Measurements from ENCODE around the gene XPO5. TPM values are rescaled to one million over a fixed set of nuclear protein-coding genes. Genes with fewer than 3 reads are reported as not detected.
"Not testable (repeated sequence)": the region's sequence is repeated elsewhere in the genome, so short reads cannot be mapped to it uniquely, and the experiment has no call there.

XPO5 gene
- total RNA-seq, 1 donor from 2014 or later: 54.8 TPM

DNA sequence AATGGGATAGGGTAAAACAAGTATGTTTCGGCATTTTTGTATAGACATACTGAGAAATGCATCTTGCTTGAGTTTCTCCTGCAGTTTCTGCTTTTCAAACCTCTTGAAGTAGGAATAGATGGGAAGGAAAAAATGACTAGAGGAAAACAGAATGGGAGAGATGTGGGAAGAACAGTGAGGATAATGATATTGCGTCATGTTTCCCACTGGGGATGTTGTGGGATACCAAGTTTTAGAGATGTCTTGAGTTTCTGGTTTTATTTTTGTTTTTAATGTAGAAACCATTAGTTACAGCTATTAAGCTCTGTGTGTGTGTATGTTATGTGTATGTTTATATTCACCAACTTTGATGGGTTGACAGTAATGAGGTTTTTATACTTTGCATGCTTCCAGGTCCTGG is 24.8 kb upstream of the XPO5 start:
- H3K27me3 ChIP-seq (ENCODE audit: control insufficient read depth, insufficient read depth, low read length): no peaks in the 10 kb centered on the region
- TF ChIP-seq, protein P1, sequence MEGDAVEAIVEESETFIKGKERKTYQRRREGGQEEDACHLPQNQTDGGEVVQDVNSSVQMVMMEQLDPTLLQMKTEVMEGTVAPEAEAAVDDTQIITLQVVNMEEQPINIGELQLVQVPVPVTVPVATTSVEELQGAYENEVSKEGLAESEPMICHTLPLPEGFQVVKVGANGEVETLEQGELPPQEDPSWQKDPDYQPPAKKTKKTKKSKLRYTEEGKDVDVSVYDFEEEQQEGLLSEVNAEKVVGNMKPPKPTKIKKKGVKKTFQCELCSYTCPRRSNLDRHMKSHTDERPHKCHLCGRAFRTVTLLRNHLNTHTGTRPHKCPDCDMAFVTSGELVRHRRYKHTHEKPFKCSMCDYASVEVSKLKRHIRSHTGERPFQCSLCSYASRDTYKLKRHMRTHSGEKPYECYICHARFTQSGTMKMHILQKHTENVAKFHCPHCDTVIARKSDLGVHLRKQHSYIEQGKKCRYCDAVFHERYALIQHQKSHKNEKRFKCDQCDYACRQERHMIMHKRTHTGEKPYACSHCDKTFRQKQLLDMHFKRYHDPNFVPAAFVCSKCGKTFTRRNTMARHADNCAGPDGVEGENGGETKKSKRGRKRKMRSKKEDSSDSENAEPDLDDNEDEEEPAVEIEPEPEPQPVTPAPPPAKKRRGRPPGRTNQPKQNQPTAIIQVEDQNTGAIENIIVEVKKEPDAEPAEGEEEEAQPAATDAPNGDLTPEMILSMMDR (IDR thresholded peaks at IDR 0.05; ENCODE audit: insufficient read depth, low read length, poor library complexity, severe bottlenecking): no peak
- H3K36me3 ChIP-seq (ENCODE audit: control insufficient read depth, insufficient read depth, low read length): no peaks in the 10 kb centered on the region
- H3K4me3 ChIP-seq (ENCODE audit: low read depth, low read length): no peak overlapping the region
- DNase-seq (ENCODE audit: low read depth): no peak

DNA sequence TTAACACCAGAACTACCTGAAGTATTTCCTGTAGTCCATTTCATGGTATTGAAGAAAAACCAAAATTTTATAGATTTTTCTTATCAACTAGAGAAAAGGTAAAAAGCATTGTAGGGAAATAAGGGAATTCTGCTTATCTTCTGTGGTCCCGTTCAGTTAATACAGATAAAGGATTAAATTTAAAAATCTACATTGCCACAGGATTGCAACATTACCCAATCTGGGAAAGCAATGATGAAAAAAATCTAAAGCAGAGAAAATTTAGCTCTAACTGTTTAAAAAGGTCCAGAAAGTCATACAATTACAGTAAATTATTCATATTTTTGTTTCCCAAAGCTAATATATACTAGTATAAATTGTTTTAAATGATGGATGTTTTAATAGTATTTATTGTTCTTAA is 18.1 kb upstream of the XPO5 start:
- Histone ChIP-seq H3K4me3 (ENCODE audit: low read depth, low read length) (no peak overlapping the region), H3K27me3 (ENCODE audit: control insufficient read depth, insufficient read depth, low read length) (no peaks in the 10 kb centered on the region), H3K36me3 (ENCODE audit: control insufficient read depth, insufficient read depth, low read length) (no peaks in the 10 kb centered on the region)
- DNase-seq (ENCODE audit: low read depth): no peak
- TF ChIP-seq, protein P1 (IDR thresholded peaks at IDR 0.05; ENCODE audit: insufficient read depth, low read length, poor library complexity, severe bottlenecking): no peak

DNA sequence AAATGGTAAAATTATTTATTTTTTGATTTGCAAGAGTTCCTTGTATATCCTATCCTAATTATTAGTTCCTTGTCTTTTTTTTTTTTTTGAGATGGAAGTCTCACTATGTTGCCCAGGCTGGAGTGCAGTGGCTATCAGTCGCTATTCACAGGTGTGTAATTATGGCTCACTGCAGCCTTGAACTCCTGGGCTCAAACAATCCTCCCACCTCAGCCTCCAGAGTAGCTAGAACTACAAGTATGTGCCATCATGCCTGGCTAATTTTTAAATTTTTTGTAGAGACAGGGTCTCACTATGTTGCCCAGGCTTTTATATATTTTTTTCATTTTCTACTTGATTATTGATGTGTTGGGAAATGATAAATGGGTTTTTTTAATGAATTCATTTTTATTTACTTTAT is 13.7 kb upstream of the XPO5 start:
- H3K36me3 ChIP-seq (ENCODE audit: control insufficient read depth, insufficient read depth, low read length); DNase-seq (ENCODE audit: low read depth): not testable (repeated sequence)

DNA sequence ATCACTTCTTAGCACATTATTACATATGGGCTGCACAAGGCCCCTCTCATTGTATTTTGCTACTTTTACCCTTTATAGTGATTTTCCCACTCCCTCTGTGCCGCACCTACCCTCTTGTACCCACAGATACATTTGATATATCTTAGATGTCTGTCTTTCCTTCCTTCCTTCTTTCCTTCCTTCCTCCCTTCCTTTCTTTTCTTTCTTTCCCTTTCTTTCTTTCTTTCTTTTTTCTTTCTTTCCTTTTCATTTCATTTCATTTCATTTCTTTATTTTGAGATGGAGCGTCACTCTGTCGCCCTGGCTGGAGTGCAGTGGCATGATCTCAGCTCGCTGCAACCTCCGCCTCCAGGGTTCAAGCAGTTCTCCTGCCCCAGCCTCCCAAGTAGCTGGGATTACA is 12.4 kb upstream of the XPO5 start:
- no peak for DNase-seq (ENCODE audit: low read depth)
- Histone ChIP-seq H3K4me3 (ENCODE audit: low read depth, low read length) (no peak overlapping the region), H3K36me3 (ENCODE audit: control insufficient read depth, insufficient read depth, low read length) (peaks cover 2% of the 10 kb centered on the region), H3K27me3 (ENCODE audit: control insufficient read depth, insufficient read depth, low read length) (no peaks in the 10 kb centered on the region)
- TF ChIP-seq, protein P1 (IDR thresholded peaks at IDR 0.05; ENCODE audit: insufficient read depth, low read length, poor library complexity, severe bottlenecking): no peak

More for the DNA sequence above, 13.7 kb upstream of the XPO5 start:
- H3K4me3 ChIP-seq (ENCODE audit: low read depth, low read length); H3K27me3 ChIP-seq (ENCODE audit: control insufficient read depth, insufficient read depth, low read length): not testable (repeated sequence)

DNA sequence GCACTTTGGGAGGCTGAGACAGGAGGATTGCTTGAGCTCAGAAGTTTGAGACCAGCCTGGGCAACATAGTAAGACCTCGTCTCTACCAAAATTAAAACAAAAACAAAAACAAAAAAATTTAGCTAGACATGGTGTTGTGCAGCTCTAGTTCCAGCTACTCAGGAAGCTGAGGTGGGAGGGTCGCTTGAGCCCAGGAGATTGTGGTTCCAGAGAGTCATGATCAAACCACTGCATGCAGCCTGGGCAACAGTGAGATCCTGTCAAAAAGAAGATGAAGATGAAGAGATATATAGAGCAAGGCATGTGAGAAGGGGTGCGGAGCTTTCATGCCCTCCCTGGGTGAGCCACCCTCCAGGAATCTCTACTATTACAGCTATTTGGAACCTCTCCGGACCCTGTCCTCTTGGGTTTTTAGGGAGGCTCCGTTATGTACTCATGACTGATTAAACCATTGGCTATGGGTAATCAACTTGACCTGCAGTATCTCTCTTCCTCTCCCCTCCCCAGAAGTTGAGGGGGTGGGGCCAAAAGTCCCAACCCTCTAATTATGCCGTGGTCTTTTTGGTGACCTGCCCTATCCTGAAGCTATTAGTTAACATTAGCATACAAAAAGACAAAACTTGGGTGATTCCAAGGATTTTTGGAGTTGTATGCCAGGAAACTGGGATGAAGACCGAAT is 9.2 kb upstream of the XPO5 start:
- TF ChIP-seq, protein P1 (IDR thresholded peaks at IDR 0.05; ENCODE audit: insufficient read depth, low read length, poor library complexity, severe bottlenecking): no peak
- Histone ChIP-seq H3K4me3 (ENCODE audit: low read depth, low read length) (no peak overlapping the region), H3K27me3 (ENCODE audit: control insufficient read depth, insufficient read depth, low read length) (no peaks in the 10 kb centered on the region), H3K36me3 (ENCODE audit: control insufficient read depth, insufficient read depth, low read length) (peaks cover 2% of the 10 kb centered on the region)
- DNase-seq (ENCODE audit: low read depth): no peak

DNA sequence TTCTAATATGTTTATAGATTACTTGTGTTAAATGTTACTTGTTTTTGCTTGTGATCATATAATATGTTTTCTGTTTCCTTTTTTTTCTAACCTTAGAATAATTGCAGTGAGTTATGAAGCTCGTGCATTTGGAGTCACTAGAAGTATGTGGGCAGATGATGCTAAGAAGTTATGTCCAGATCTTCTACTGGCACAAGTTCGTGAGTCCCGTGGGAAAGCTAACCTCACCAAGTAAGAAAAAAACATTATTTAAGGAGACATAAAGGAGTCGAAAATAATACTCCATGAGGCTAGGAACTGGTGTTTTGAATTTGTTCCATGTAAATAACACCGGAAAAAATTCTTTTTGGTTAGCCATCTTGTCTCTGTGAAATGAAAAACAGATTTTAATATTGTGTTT is 7.1 kb upstream of the XPO5 start:
- Histone ChIP-seq H3K27me3 (ENCODE audit: control insufficient read depth, insufficient read depth, low read length) (no peaks in the 10 kb centered on the region), H3K36me3 (ENCODE audit: control insufficient read depth, insufficient read depth, low read length) (peaks cover 2% of the 10 kb centered on the region), H3K4me3 (ENCODE audit: low read depth, low read length) (no peak overlapping the region)
- TF ChIP-seq, protein P1 (IDR thresholded peaks at IDR 0.05; ENCODE audit: insufficient read depth, low read length, poor library complexity, severe bottlenecking): no peak
- no peak for DNase-seq (ENCODE audit: low read depth)

Measured in kidney epithelial cell (primary cell).